ENCODE results near the gene BTG1. TPM values are rescaled to one million over a fixed set of nuclear protein-coding genes. Genes with fewer than 3 reads are reported as not detected.
"Not testable (repeated sequence)": the region's sequence is repeated elsewhere in the genome, so short reads cannot be mapped to it uniquely, and the experiment has no call there.

Gene BTG1
- polyA plus RNA-seq, 1 donor from 2014 or later, result 669 TPM

DNA sequence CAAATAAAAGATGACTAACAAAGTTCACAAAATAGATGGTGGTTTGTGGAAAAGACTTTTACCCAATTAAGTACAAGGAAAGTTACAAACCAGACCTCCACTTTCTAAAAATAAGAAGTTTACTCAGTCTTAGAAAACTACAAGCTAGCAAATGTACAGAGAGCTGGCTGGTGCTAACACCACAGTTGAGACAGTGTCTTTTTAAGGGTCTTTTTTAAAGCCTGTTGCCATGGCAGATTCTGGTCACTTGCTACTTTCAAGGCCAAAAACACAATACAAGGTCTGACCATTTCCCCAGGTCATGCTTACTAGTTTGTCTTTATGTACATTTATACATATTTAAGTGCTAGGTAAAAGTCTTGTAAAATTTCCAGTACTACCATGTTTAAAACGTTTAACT is 2.4 kb downstream of the BTG1 start:
- Mint-ChIP-seq H3K27me3 (no peaks in the 10 kb centered on the region), H3K36me3 (peaks cover 36% of the 10 kb centered on the region), H3K9me3 (peaks cover 0 to 3% (median 0%) of the 10 kb centered on the region in 3 donors), H3K27ac (peak overlapping the region; percentile 88 to 99 (median 94)), H3K4me1 (peaks cover 14 to 29% (median 19%) of the 10 kb centered on the region in 3 donors), H3K4me3 (peak overlapping the region; percentile 88 to 100 (median 99))

DNA sequence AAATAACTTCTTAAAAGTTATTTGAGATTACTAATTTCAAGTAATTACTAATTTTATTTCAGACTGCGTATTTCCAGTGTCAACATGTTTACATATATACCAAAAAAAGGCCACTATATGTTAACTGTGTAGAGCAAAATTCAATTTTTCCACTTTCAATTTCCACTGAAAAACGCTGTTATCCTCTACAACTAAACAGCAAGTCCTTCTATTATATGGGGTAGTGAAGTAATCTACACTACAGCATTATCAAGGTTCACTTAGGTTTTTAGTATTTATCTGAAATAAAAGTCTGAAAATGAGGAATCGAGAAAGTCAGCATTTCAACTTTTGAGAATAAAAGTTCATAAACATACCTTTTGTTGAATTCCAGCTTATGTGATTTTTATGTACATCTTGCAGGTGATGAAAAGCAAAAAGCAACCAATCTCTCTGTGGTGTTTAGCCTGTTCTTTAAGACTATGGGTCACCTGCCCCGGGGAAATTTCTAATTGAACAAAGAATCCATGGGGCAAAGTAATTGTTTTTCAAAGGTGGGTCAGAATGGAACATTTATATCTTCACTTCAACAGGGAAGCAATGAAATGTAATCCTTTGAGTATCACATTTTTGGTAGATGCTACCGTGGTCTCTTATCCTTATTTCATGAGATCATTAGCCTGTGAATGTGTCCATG is 3.3 kb downstream of the BTG1 start:
- H3K9me3 Mint-ChIP-seq, result peaks cover 0 to 3% (median 0%) of the 10 kb centered on the region in 3 donors
- peaks cover 16 to 30% (median 22%) of the 10 kb centered on the region in 3 donors for H3K4me1 Mint-ChIP-seq
- H3K36me3 Mint-ChIP-seq, result peaks cover 37% of the 10 kb centered on the region
- H3K27me3 Mint-ChIP-seq, result no peaks in the 10 kb centered on the region
- peak overlapping the region; percentile 88 to 100 (median 99) for H3K4me3 Mint-ChIP-seq
- peak overlapping the region; percentile 88 to 99 (median 89) for H3K27ac Mint-ChIP-seq

DNA sequence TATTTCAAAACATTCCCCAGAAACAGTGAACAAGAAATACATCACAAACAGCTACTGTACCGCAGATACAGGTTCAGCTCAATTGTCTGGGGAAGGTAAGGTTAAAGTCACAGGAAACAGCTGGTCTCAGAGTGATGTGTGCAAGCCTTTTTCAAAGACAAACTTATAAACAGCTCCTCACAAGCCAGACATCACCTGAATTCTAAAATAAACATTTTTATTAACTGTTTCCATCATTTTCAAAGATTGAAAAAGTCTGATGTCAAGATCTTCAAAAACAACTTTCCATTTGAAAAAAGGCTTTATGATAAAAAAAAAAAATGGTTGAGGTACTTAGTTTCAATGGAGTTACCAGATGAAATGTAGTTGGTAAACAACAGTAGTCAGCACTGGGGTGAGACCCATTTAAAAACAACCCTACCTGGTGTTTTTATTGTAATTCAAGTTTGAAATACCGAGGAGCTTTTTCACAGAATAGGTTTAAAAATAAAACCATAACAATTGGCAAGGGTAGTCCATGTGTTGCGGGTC is 4.0 kb downstream of the BTG1 start:
- Mint-ChIP-seq H3K4me3 (peak overlapping the region; percentile 88 to 100 (median 99)), H3K4me1 (peaks cover 22 to 35% (median 28%) of the 10 kb centered on the region in 3 donors), H3K9me3 (peaks cover 0 to 3% (median 0%) of the 10 kb centered on the region in 3 donors), H3K27me3 (no peaks in the 10 kb centered on the region), H3K27ac (peak overlapping the region; percentile 57 to 92 (median 88)), H3K36me3 (peaks cover 37% of the 10 kb centered on the region)

- Mint-ChIP-seq H3K27ac (peak overlapping the region; percentile 57 to 92 (median 88)), H3K9me3 (peaks cover 0 to 3% (median 0%) of the 10 kb centered on the region in 3 donors), H3K4me1 (peaks cover 27 to 41% (median 35%) of the 10 kb centered on the region in 3 donors), H3K4me3 (peak overlapping the region; percentile 88 to 100 (median 99)), H3K27me3 (no peaks in the 10 kb centered on the region), H3K36me3 (peaks cover 37% of the 10 kb centered on the region)
Observed at GRCh38 chr12:92140896-92141536, 4.6 kb downstream of the BTG1 start.

DNA sequence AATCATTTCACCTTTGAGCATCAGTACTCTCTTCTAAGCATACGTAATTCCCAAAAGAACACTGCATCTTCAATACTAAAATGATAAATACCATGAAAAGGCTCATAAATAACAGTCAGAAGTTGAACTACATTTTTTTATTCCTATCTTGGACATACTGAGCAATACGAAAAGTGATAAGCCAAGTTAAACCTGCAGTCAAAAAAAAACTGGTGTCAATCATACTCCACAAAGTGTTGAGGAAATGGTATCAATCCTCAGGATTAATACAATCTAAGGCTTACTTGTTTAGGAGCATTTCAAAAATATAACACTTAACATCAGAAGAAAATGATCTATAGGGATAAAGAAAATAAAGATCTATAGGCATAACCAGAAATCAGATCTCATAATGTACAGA is 5.5 kb downstream of the BTG1 start:
- H3K27me3 Mint-ChIP-seq, result no peaks in the 10 kb centered on the region
- H3K4me3 Mint-ChIP-seq, result peak overlapping the region; percentile 88 to 100 (median 99)
- peak overlapping the region in 2 of 3 donors; percentile 46 to 92 for H3K27ac Mint-ChIP-seq
- H3K4me1 Mint-ChIP-seq, result peaks cover 27 to 44% (median 41%) of the 10 kb centered on the region in 3 donors
- H3K9me3 Mint-ChIP-seq, result no peaks in the 10 kb centered on the region
- peaks cover 35% of the 10 kb centered on the region for H3K36me3 Mint-ChIP-seq

GRCh38 chr12:92139634-92140150 is 6.0 kb downstream of the BTG1 start:
- peak overlapping the region in 2 of 3 donors; percentile 3 to 46 for H3K27ac Mint-ChIP-seq
- no peaks in the 10 kb centered on the region for H3K9me3 Mint-ChIP-seq
- H3K4me3 Mint-ChIP-seq, result peak overlapping the region; percentile 88 to 100 (median 99)
- peaks cover 31 to 49% (median 45%) of the 10 kb centered on the region in 3 donors for H3K4me1 Mint-ChIP-seq
- peaks cover 35% of the 10 kb centered on the region for H3K36me3 Mint-ChIP-seq
- no peaks in the 10 kb centered on the region for H3K27me3 Mint-ChIP-seq

GRCh38 chr12:92138626-92139025 is 7.0 kb downstream of the BTG1 start:
- Mint-ChIP-seq H3K27me3 (no peaks in the 10 kb centered on the region), H3K4me1 (peaks cover 41 to 56% (median 55%) of the 10 kb centered on the region in 3 donors), H3K36me3 (peaks cover 27% of the 10 kb centered on the region), H3K9me3 (no peaks in the 10 kb centered on the region), H3K27ac (peak overlapping the region in 1 of 3 donors; percentile 34), H3K4me3 (peak overlapping the region; percentile 88 to 100 (median 99))

- peaks cover 25% of the 10 kb centered on the region for H3K36me3 Mint-ChIP-seq
- H3K9me3 Mint-ChIP-seq, result no peaks in the 10 kb centered on the region
- no peaks in the 10 kb centered on the region for H3K27me3 Mint-ChIP-seq
- H3K27ac Mint-ChIP-seq, result peak overlapping the region in 1 of 3 donors; percentile 18
- H3K4me3 Mint-ChIP-seq, result peak overlapping the region; percentile 88 to 100 (median 99)
- peaks cover 45 to 61% (median 60%) of the 10 kb centered on the region in 3 donors for H3K4me1 Mint-ChIP-seq
Observed at GRCh38 chr12:92138144-92138543, 7.5 kb downstream of the BTG1 start.

- no peaks in the 10 kb centered on the region for H3K9me3 Mint-ChIP-seq
- H3K4me1 Mint-ChIP-seq, result peaks cover 49 to 68% (median 62%) of the 10 kb centered on the region in 3 donors
- no peaks in the 10 kb centered on the region for H3K27me3 Mint-ChIP-seq
- peaks cover 15% of the 10 kb centered on the region for H3K36me3 Mint-ChIP-seq
- H3K4me3 Mint-ChIP-seq, result peak overlapping the region; percentile 88 to 100 (median 99)
- H3K27ac Mint-ChIP-seq, result peak overlapping the region in 1 of 3 donors; percentile 37
Observed at GRCh38 chr12:92136965-92137721, 8.5 kb downstream of the BTG1 start.

DNA sequence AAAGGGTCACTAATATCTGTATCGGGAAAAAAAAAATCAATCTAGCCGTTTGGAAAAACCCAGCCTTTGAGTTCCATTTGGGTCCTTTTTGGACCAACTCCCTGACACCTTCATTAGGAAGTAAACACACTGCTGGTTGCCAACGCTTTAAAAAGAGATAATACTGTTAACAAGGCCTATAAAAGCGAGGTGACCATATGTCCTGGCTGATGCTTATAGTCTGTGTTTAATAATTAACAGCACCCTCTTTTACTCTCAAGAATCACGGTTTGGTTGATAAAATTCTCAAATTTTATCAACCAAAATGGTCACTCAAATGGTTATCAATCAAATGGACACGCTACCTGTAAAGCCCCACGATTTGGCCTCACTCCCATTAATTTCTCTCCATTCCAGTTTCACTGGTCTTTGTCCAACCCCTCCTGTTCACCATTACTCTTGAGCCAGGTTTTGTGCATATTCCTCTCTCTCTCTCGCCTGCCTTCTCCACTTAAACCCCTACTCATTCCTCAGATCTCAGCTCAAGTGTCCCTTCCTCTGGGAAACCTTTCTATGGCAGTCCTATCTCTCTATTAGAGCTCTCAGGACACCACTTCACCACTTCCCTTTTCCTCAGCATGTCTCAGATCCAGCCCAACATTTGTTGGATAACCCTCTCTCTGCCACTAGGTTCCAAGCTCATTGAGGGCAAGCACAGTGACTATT is 9.5 kb downstream of the BTG1 start:
- H3K4me1 Mint-ChIP-seq, result peaks cover 58 to 78% (median 72%) of the 10 kb centered on the region in 3 donors
- H3K36me3 Mint-ChIP-seq, result peaks cover 13% of the 10 kb centered on the region
- peak overlapping the region; percentile 2 to 91 (median 5) for H3K27ac Mint-ChIP-seq
- no peaks in the 10 kb centered on the region for H3K27me3 Mint-ChIP-seq
- no peaks in the 10 kb centered on the region for H3K9me3 Mint-ChIP-seq
- H3K4me3 Mint-ChIP-seq, result peak overlapping the region; percentile 88 to 100 (median 99)

- Mint-ChIP-seq H3K27ac (peak overlapping the region in 1 of 3 donors; percentile 63), H3K4me1 (peaks cover 58 to 82% (median 70%) of the 10 kb centered on the region in 3 donors), H3K4me3 (peak overlapping the region; percentile 88 to 100 (median 95))
- H3K9me3 Mint-ChIP-seq, H3K36me3 Mint-ChIP-seq, H3K27me3 Mint-ChIP-seq: not testable (repeated sequence)
Observed at GRCh38 chr12:92135541-92135940, 10.1 kb downstream of the BTG1 start.

DNA sequence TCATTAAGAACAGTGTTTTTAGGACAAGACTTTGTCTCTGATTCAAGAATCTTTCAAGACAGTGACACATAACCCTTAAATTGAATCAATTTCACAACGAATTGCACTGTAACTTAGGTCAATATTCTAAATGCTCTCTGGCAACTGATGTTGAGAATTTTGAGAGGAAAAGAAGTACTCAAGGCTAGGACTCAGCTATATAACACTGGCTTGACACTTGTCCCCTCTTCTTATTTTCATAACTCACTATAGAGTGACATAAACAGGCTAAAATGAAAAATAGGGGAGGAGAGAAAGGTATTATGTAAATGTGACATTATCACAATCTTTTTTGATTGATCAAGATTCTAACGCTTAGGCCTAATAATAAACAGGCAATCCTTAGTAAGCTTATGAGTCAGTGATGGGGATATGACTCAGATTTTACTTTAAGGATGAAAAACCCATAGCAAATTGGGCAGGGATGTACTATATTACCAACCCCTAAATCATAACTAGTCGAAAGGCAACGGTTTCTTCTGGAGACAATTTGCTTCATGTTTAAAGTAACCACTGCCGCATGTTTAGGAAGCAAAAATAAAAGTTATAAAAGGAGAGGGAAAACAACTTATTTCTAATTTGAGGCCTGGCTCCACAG is 10.9 kb downstream of the BTG1 start:
- no peaks in the 10 kb centered on the region for H3K27me3 Mint-ChIP-seq
- H3K4me1 Mint-ChIP-seq, result peaks cover 55 to 84% (median 67%) of the 10 kb centered on the region in 3 donors
- no peaks in the 10 kb centered on the region for H3K9me3 Mint-ChIP-seq
- peaks cover 4% of the 10 kb centered on the region for H3K36me3 Mint-ChIP-seq
- H3K4me3 Mint-ChIP-seq, result peak overlapping the region; percentile 68 to 99 (median 83)
- H3K27ac Mint-ChIP-seq, result peak overlapping the region; percentile 1 to 63 (median 55)

- Mint-ChIP-seq H3K27ac (peak overlapping the region; percentile 1 to 63 (median 53)), H3K36me3 (peaks cover 4% of the 10 kb centered on the region), H3K4me1 (peaks cover 58 to 86% (median 68%) of the 10 kb centered on the region in 3 donors), H3K4me3 (peak overlapping the region; percentile 68 to 99 (median 83)), H3K27me3 (no peaks in the 10 kb centered on the region), H3K9me3 (no peaks in the 10 kb centered on the region)
Observed at GRCh38 chr12:92133795-92134637, 11.6 kb downstream of the BTG1 start.

All from IgD-negative memory B cell (primary cell).